IPS DF 4.7 (cell line): Measurements from ENCODE around the gene IRS1.

Experiments
- DNase-seq: peaks from one replicate; pipeline ENCODE4 v3.0.0-alpha.2; 2013; ENCODE audit warnings: low spot score; ENCODE audit errors: extremely low read depth

IRS1 gene

DNA sequence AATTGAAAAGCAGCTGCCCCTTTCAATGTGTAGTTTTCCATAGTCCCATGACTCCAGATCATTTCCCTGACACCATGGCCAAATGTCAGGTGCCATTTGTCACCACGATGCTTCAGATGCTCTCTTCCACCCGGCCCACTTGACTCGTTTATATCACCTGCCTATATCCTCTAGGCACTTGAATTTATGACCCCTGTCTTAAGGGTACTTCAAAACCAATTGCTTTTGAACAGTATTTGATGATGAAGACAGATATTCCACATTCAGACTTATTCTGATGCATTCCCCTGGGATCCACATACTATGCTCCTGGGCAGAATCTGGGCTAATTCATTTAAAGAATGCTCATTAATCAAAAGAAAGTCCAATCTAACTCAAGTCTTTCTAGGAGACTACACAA lies 19.3 kb upstream of the IRS1 start:
- no peak for DNase-seq

DNA sequence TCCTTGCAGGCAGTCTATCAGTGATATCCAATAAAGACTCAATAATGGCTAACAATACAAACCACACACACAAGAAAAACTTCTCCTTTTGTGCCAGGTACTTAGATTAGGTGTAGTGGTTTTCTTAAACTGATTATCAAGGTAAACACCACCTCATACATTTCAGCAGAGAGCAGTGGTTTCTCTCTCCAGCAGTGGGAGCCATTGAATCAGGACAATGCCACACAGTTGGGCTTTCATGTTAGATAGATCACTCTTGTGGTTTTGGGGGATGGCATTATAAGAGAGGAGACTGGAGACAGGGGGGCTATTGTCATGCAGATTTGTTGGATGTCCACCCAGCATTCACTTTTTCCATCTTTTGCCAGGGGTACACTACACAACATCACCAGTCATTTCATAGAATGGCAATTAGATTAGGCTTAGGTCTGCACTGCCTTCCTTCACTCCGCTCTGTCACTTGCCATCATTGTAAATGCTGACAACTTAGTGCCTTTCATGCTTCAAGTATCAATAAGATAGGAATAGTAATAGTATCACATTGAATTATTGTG lies 13.6 kb upstream of the IRS1 start:
- no peak for DNase-seq

DNA sequence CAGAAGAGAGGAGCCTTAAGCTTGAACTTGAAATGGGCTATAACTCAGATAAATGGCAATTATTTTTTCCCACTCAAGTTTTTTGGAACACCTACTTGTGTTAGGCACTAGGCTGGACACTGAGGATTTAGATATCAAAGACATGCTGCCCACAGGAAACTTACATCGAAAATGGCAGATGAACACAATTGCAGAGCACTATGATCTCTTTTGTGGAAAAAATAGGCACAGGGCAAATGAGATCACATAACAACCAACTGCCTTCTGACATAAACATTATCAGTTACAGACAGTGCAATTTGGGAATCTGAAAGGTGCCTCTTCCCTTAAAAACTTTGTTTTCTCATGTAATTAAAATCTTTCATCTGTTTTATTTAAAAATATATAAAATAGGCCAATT lies 3.8 kb upstream of the IRS1 start:
- no peak for DNase-seq

DNA sequence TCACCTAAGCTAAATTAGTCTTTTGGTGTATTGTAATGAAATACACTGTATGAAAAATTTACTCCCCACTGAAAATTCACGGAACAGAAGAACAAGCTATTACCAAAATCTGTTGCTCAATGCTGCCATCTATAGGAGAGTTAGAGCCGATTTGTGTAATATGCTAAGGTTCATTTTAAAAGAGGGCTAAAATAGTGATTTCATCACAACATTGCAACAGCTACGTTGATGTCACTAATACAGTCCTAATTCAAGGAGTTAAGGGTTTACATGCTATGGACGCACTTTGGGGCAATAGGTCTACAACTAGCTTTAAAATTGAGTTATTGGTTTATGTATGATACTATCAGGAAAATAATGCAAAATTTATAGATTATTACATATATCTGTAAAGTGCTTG lies 3.0 kb upstream of the IRS1 start:
- no peak for DNase-seq

DNA sequence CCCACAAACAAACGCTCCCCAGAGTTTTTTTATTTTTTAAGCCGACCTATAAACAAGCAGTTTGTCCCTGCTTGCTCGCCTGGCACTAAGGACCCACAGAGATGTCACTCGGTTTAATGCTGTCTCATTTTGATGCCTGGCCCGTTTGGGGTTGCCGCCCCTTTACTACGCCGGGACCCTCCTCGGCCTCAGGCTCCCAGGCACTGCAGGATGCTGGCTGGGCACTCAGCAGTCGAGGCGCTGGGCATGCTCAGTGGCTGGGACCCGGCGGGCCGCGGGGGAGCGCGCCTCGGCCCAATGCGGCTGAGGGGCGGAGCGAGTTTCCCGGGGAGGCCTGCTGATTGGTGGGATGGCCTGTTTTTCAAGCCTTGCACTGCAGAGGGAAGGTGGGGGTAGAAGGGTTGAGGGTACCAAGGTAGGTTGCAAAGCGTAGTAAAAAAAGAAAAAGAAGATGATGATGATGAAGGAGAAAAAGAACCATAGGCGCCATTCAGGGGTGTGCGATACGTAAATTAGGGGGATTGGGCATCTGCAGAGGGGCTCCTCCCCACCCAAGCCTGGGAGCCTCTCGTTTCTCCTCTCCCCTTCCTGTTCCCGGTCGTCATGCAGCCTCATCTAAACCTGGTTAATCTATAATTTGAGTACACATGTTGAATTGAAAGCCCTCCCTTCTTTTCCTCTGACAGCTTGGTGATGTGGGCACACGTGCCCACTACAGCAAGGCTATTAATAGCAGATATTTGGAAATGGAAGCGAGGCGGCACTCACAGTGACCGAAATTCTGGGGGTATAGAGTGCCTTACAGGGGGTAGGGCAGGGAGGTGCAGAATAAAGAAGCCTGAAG lies 1.5 kb upstream of the IRS1 start:
- no peak for DNase-seq

DNA sequence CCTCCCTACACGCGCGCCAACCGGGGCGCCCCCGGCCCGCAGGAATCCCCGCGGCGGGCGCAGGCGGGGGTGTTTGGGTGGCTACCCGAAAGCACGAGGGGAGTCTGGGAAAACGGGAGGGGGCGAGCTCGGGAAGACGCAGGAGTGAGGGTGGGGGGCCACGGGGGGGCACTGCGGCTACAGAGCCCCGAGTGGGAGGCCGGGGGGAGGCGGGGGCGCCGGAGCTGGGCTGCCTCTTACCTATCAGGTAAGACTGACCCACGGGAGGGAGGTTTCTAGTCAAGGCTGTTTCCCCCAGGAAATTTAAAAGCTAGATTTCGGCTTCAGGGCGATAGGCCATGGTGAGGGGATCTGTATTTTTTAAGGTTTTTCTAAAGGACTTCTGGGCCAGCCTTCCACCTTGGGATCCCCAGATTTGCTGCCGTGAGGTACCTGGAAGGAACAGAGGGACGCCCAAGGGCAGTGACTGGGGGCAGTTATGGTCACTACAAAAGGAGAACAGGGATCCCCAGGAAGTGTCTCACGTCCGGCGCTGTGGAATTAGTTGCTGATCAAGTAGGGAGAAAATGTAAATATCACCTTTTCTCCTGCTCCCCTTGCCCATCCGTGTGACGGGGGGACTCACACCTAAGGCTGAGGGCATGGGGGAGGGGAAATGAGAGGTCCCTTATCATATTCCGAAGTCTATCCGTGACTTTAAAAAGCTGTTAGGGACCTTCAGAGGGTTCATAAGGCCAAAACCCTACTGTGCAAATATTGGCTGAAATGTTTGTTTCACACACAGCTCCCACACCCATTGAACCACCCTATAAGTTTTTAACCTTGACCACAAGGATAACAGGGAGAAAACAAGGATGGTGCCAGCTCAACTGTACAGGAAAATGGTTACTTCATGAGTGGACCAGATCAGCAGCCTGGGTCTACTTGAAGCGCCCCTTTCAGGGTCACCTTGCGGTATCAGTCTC lies 638 bp upstream of the IRS1 start:
- no peak for DNase-seq

DNA sequence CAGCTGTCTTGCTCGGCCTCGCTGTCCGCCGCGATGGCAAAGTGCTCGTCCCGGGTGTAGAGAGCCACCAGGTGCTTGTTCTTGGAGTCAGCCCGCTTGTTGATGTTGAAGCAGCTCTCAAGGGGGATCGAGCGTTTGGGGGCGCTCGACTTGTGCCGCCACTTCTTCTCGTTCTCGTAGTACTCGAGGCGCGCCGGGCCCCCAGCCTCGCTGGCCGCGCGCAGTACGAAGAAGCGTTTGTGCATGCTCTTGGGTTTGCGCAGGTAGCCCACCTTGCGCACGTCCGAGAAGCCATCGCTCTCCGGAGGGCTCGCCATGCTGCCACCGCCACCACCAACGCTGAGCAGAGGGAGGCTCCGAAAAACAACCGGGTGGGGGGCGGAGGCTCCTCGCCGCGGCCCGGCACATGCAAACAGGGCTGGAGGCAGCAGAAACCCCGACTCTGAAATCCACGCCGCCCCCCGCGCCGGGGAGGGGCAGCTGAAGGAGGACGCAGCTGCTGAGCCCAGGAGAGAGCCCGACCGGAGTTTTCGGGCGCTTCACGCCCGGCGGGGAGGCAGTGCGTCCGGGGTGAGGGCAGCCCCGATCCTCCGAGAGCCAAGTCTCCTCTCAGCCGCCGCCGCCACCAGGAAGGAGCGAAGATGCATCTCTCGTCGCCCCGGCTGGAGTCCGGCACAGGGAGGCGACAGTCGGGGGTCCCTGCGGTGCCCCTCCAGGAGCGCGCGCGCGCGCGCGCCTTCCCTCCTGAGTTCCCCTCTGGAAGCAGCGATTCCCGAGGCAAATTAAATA lies 1.0 kb downstream of the IRS1 start:
- no peak for DNase-seq

DNA sequence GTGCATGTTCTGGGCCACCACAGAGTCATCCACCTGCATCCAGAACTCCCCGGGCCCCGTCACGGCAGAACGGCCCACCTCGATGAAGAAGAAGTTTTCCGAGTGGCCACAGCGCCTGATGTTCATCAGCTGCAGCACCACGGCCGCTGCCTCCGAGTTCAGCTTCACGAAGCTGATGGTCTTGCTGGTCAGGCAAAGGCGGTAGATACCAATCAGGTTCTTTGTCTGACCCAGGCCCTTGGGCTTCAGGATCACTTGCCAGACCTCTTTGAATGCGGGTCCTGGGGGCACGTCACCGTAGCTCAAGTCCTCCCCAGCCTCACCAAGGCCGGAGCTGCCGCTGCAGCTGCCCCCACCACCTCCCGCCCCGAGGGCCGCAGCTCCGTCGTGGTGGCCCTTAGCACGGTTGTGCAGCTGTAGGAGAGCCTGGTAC lies 1.6 kb downstream of the IRS1 start:
- no peak for DNase-seq

DNA sequence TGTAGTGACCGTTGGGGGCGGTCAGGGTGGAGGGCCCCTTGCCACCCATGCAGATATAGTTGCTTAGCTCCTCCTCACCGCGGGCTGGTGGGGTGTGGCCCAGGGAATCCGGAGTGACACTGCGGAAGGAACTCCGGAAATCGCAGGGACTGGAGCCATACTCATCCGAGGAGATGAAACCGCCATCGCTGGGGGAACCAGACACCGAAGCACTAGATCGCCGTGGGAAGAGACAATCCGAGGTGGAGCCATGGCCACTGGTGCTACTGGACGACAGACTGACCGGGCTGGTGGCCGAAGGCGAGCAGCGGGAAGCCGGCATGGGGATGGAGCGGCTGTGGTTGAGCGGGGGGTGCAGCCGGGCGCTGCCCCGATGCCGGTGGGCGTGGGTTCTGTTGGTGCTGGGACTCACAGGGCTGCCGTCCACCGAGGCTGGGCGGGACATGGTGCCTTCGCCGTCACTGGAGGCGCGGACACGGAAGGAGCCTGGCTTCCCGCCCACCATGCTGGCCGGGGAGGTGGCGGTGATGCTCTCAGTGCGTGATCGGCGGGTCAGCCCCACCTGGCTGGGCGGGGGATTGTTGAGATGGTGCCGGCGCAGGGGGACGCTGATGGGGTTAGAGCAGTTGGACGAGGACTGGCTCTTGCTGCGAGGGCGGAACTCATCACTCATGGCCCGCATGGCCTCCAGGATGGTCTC lies 2.2 kb downstream of the IRS1 start:
- no peak for DNase-seq

DNA sequence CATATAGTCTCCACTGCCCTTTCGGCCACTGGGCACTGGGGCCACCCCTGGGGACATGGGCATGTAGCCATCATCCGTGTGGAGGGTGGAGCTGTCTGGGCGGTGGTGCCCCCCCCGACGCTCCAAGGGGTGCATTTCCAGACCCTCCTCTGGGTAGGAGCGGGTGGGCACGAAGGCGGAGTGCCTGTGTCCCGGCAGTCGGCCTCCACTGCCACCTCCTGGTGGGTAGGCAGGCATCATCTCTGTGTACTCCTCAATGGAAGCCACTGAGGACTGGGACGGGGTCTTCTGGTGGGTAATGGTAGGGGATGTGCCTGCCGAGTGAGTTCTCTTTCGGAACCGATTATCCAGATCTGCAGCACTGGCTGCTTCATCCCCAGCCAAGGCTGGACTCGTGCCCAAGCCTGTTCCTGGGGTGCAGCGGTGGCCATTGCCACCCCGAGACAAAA lies 2.8 kb downstream of the IRS1 start:
- no peak for DNase-seq

DNA sequence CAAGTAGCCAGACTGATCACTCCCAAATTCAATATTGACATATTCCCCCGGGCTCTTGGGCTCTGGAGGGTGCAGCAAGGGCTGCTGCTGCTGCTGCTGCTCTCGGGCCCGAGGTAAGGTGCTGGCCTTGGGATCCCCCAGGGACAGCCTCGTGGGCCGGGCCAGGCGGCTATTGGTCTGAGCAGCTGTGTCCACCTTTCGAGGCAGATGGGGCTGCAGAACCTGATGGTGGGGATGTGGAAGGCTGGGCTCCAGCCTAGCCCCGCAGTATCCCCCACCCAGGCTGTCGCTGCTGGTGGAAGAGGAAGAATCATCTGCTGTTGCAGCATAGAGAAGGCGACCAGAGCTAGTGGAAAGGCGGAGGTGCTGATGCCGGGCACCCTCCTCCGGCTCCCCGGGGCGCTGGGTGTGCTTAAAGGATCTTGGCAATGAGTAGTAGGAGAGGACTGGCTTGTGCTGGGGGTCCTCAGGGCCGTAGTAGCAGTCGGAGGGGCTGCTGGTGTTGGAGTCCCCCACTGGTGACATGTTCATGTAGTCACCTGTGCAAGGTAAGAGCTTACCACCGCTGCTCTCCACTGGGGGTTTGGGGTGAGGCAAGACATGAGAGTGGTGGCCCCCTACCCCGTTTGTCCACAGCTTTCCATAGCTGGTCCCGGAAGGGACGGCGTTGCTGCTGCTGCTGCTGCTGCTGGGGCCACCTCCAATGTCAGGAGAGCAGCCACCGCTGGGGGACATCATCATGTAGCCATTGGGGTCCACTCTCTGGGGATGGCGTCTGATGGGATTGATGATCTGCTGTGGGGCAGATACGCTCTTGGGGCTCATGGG lies 3.4 kb downstream of the IRS1 start:
- no peak for DNase-seq

DNA sequence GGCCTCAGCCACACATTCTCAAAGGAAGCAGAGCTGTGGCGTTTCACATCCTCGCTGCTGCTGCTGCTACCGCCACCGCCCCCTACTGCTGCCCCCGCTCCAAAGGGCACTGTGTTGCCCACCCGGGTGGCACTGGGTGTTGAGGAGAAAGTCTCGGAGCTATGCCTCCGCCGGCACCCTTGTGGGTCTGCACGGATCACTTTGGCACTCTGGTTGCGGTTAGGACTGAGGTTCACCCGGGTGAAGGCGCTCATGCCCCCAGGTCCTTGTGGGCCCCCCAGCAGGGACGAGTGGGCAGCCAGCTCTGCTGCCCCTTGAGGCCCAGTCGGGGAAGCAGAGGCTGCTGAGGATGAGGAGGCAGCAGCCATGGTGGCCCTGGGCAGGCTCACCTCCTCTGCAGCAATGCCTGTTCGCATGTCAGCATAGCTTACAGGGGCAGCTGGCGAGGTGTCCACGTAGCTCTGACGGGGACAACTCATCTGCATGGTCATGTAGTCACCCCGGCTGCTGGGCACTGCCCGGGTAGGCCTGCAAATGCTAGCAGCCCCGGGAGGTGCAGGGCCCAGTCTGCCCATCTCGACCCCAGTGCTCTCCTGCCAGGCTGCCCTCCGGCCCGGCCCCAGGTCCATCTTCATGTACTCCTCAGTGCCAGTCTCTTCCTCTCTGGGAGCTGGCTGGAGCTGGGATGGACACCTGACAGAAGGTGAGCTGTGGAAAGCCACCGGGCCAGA lies 4.2 kb downstream of the IRS1 start:
- DNase-seq = no peak

DNA sequence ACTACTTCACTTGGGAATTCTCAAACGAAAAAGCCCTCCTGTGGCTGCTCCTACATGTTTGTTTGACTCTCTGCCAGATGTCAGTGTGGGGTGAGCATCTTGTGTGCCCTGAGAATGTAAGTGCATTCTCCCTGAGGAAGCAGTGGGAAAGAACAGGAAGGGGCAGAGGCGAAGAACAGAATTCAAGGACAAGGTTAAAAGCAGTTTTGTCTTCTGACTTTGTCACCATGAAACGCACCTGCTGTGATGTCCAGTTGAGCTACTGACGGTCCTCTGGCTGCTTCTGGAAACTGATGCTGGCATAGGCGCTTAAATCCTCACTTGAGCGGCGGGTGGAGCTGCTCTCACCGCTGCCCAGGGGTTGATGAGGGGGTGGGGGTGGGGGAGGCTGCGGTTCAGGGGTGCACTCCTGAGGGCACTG lies 4.9 kb downstream of the IRS1 start:
- DNase-seq = no peak

DNA sequence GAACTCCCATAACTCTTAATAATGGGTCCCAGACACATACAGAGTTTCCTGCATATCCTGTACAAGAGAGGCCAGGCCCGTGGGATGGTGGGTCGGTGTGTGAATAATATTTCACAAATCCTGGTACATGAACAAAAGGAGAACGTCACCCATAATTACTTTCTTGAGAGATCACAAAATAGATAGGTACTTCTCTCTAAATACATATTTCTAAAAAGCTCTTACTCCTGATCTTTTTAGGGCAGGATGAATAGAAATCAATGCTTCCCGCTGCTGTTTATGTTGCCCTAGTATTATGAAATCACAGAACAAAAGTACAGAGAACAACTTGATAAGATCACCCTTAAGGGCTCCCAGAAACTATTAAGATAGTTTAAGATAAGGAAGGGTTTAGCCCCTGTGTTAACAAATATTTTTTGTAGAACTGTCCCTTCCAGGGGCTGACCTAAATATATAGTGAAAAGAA lies 5.4 kb downstream of the IRS1 start:
- no peak for DNase-seq

DNA sequence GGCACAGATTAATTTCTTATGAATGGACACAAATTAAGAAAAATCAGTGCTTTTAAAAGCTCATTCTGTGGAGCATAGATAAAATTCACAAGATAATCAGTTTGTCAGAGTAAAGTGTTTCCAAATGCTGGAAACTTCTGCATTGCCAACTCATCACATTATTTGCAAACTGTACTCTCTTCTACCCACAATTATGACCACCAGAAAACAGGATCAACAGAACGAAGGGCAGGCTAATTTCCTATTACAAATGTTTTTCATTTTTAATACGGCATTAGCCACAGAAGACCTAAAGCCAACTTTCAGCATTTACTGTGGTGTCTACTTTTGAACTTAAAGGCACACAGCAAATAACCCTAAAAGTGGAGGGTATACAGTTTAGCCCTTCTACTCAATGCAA lies 6.0 kb downstream of the IRS1 start:
- DNase-seq = no peak

DNA sequence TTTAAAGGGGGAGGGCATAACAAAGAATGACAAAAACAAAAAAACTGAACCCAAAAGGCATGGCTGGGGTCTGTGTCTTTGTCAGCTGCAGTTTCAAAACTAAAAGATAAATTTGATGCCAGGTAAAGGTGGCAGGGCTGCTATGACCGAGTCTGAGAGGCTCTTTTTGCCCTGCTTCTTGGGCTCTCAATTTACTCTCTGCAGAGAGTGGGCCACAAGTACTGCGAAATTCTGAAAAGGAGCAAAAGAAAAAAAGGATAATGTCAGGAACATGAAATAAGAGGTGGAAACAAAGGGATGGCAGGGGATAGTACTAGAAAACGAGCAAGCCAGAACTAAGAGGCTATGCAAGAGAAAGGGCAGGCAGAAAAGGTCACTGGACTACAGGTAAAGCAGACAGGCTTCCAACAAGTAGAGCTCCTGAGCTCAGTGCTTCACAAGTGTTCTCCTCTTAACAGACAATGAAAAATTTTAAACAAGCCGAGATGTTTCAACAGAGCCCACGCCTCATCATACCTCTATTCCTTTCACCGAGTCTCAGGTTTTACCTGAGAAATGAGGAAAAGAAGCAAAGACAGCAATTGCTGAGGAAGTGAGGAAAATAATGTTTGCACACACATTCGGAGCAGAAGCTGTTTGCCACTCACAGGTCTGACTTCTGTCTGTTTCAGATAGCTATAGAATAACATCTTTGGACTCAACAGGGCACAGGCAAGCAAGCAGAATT lies 7.3 kb downstream of the IRS1 start:
- DNase-seq = no peak

DNA sequence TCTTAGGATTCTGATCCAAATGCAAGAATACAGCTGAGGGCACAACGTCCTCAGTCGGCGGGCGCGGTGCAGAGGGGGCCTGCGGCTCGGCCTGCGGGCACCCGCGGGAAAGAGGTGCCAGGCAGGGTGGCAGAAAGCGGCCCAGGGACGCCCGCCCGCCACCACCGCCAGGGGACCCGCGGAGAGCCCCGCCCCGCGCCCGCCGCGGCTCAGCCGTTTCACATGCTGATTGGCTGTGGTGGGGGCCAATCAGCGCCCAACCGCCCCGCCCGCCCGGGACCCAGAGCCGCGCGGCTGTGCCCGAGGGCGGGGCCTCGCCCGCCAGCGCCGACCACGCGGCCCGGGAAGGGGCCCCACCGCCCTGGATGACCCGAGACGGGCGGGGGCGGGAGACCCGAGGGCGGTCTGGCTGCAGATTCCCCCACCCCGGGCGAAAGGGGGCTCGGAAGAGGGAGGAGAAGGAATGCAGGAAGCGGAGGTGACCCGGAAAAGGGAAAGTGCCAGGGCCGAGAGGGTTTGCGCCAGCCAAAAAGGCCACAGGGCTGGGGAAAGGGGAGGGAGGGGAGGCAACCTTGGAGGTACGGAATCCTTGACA lies 8.0 kb downstream of the IRS1 start:
- no peak for DNase-seq

DNA sequence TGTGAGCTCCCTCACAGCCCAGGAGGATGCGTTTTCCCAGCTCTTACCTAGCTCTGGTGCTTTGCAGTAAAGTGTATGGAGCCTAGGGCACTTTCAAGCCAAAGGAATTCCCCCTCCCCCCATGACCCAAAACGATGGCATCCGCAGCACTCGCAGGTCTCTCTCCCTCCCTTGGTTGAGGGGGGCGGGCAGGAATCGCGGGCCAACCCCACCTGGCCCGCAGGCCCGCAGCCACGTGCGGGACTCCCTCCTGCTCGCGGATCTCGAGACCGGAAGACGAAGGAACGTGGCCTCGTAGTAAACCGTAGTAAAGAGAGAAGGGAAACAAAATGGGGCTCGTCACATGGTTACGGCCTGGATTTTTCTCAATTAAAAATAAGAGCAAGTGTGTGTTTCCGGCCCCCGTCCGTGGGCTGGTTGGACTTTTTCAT lies 8.5 kb downstream of the IRS1 start:
- DNase-seq = no peak
